Measurements from ENCODE around the gene SLC17A2. TPM values are rescaled to one million over a fixed set of nuclear protein-coding genes. Genes with fewer than 3 reads are reported as not detected.

SLC17A2 gene
- total RNA-seq, 1 experiment from 2014 or later, result not detected

DNA sequence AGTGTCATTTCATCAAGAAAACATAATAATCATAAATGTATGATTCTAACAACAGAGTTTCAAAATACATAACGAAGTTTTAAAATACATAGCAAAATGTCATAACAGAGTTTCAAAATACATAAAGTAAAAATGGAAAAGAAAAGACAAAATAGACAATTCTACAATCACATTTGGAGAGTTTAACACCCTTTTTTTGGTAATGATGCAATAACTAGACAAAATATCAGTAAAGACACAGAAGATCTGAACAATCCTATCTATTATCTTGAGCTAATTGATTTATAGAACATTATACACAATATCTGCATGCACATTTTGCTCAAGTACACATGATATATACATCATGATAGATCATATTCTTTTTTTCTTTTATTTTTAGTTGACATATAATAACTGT, 13.4 kb upstream of the SLC17A2 start:
- CTCF ChIA-PET, result no interaction called here
- H3K27ac ChIP-seq, result no peak overlapping the region
- H3K36me3 ChIP-seq (ENCODE audit: low read depth), result no peaks in the 10 kb centered on the region
- BruUV-seq (replicated peaks), result no TSS peak
- no peak overlapping the region for H3K4me3 ChIP-seq
- no peaks in the 10 kb centered on the region for H3K9me2 ChIP-seq (ENCODE audit: insufficient read depth)
- H4K20me1 ChIP-seq (ENCODE audit: insufficient read depth), result no peaks in the 10 kb centered on the region
- intact Hi-C loops (cut with micrococcal nuclease; ENCODE audit: unreplicated experiment), result loop anchor here (2.0 to 5.0 kb wide), 3 partner anchors 222 to 721 kb away; no protein-coding TSS in a partner anchor
- peaks cover 4% of the 10 kb centered on the region; the same call in 1 of the 2 replicates for H3K9me3 ChIP-seq (ENCODE audit: insufficient read depth, low read depth)
- H3F3A ChIP-seq (ENCODE audit: insufficient read depth, low read depth), result no peaks in the 10 kb centered on the region
- H3K79me2 ChIP-seq (ENCODE audit: low read depth), result no peaks in the 10 kb centered on the region
- no peaks in the 10 kb centered on the region for H3K27me3 ChIP-seq (ENCODE audit: insufficient read depth, low read depth)
- H2AFZ ChIP-seq, result no peak overlapping the region
- no peaks in the 10 kb centered on the region for H3K4me1 ChIP-seq (replicated peaks; ENCODE audit: insufficient read depth)
- no peak for DNase-seq
- H3K4me2 ChIP-seq, result no peak overlapping the region
- no peak for TF ChIP-seq CTCF (conservative IDR thresholded peaks at IDR 0.05)
- TF ChIP-seq EZH2 (IDR thresholded peaks at IDR 0.05; ENCODE audit: low read depth), result no peak
- POLR2A ChIA-PET (ENCODE audit: unreplicated experiment), result no interaction called here

GRCh38 chr6:25942561-25943147, 12.2 kb upstream of the SLC17A2 start:
- ChIA-PET CTCF (interaction anchor here (0.6 kb wide), 1 partner anchor 902 kb away, joined by 3 read pairs; no protein-coding TSS in a partner anchor), POLR2A (ENCODE audit: unreplicated experiment) (interaction anchor here (0.6 kb wide), 1 partner anchor 192 kb away, joined by 8 read pairs; no protein-coding TSS in a partner anchor)
- H3K9me3 ChIP-seq (ENCODE audit: insufficient read depth, low read depth), result peaks cover 4% of the 10 kb centered on the region; the same call in 1 of the 2 replicates
- DNase-seq, result no peak
- no TSS peak for BruUV-seq (replicated peaks)
- no peak overlapping the region for H3K4me3 ChIP-seq
- H3K36me3 ChIP-seq (ENCODE audit: low read depth), result no peaks in the 10 kb centered on the region
- H3K27ac ChIP-seq, result no peak overlapping the region
- H3K4me2 ChIP-seq, result no peak overlapping the region
- no peaks in the 10 kb centered on the region for H3K79me2 ChIP-seq (ENCODE audit: low read depth)
- no peak overlapping the region for H2AFZ ChIP-seq
- H4K20me1 ChIP-seq (ENCODE audit: insufficient read depth), result no peaks in the 10 kb centered on the region
- no peaks in the 10 kb centered on the region for H3K9me2 ChIP-seq (ENCODE audit: insufficient read depth)
- intact Hi-C loops (cut with micrococcal nuclease; ENCODE audit: unreplicated experiment), result loop anchor here (2.0 to 5.0 kb wide), 3 partner anchors 220 to 720 kb away; no protein-coding TSS in a partner anchor
- TF ChIP-seq EZH2 (IDR thresholded peaks at IDR 0.05; ENCODE audit: low read depth), result no peak
- peak; percentile 61; the same call in 1 of the 2 replicates for TF ChIP-seq CTCF (conservative IDR thresholded peaks at IDR 0.05)
- H3K27me3 ChIP-seq (ENCODE audit: insufficient read depth, low read depth), result no peaks in the 10 kb centered on the region
- no peaks in the 10 kb centered on the region for H3K4me1 ChIP-seq (replicated peaks; ENCODE audit: insufficient read depth)
- no peaks in the 10 kb centered on the region for H3F3A ChIP-seq (ENCODE audit: insufficient read depth, low read depth)

GRCh38 chr6:25939593-25939992, 9.1 kb upstream of the SLC17A2 start:
- POLR2A ChIA-PET (ENCODE audit: unreplicated experiment), result no interaction called here
- no peaks in the 10 kb centered on the region for H4K20me1 ChIP-seq (ENCODE audit: insufficient read depth)
- H3K4me3 ChIP-seq, result no peak overlapping the region
- H3K9me2 ChIP-seq (ENCODE audit: insufficient read depth), result no peaks in the 10 kb centered on the region
- peaks cover 6% of the 10 kb centered on the region; the same call in 1 of the 2 replicates for H3F3A ChIP-seq (ENCODE audit: insufficient read depth, low read depth)
- no peaks in the 10 kb centered on the region for H3K27me3 ChIP-seq (ENCODE audit: insufficient read depth, low read depth)
- no peaks in the 10 kb centered on the region for H3K36me3 ChIP-seq (ENCODE audit: low read depth)
- no peak for DNase-seq
- CTCF ChIA-PET, result no interaction called here
- intact Hi-C loops (cut with micrococcal nuclease; ENCODE audit: unreplicated experiment), result no loop called here
- H3K79me2 ChIP-seq (ENCODE audit: low read depth), result no peaks in the 10 kb centered on the region
- no peak overlapping the region for H3K27ac ChIP-seq
- no peaks in the 10 kb centered on the region for H3K9me3 ChIP-seq (ENCODE audit: insufficient read depth, low read depth)
- no TSS peak for BruUV-seq (replicated peaks)
- no peak for TF ChIP-seq CTCF (conservative IDR thresholded peaks at IDR 0.05)
- no peak for TF ChIP-seq EZH2 (IDR thresholded peaks at IDR 0.05; ENCODE audit: low read depth)
- H3K4me1 ChIP-seq (replicated peaks; ENCODE audit: insufficient read depth), result no peaks in the 10 kb centered on the region
- H2AFZ ChIP-seq, result no peak overlapping the region
- no peak overlapping the region for H3K4me2 ChIP-seq

Measured in PC-9 (cell line).